NCI-H2029 (cell line): ENCODE results near the gene RBP5.

Experiments
- DNase-seq: peaks from one replicate; lab custom pipeline; 2025; lab: John Stamatoyannopoulos, UW

Gene RBP5

DNA sequence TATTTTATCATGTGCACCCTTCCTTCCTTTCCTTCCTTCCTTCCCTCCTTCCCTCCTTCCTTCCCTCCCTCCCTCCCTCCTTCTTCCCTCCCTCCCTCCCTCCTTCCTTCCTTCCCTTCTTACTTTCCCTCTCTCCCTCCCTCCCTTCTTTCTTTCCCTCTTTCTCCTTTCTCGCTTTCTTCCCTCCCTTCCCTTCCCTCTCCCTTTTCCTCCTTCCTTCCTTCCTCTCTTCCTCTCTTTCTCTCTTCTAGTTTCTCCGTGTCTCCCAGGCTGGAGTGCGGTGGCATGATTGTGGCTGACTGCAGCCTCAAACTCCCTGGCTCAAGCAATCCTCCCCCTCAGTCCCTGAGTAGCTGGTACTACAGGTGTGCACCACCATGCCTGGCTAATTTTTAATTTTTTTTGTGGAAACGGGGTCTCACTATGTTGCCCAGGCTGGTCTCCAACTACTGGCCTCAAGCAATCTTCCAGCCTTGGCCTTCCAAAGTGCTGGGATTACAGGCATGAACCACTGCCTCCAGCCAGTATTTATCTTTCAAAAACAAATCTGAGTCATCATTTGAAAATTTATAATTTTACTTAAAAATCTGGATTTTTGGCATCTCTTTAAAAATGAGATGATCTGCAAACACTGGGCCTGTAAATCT is 27.5 kb downstream of the RBP5 start:
- no peak for DNase-seq

DNA sequence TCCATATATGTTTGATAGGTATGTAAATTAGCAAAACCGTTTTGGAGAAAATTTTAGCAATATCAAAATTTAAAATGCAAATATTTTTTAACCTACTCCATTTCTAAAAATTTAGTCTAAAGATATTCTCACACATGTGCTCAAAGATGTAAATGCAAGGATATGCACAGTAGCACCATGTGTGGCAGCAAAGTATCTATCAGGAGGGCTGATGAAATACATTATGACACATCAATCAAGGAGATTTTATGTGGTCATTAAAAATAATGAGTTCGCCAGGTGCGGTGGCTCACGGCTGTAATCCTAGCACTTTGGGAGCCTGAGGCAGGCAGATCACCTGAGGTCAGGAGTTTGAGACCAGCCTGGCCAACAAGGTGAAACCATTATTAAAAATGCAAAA is 28.4 kb downstream of the RBP5 start:
- DNase-seq, result no peak

DNA sequence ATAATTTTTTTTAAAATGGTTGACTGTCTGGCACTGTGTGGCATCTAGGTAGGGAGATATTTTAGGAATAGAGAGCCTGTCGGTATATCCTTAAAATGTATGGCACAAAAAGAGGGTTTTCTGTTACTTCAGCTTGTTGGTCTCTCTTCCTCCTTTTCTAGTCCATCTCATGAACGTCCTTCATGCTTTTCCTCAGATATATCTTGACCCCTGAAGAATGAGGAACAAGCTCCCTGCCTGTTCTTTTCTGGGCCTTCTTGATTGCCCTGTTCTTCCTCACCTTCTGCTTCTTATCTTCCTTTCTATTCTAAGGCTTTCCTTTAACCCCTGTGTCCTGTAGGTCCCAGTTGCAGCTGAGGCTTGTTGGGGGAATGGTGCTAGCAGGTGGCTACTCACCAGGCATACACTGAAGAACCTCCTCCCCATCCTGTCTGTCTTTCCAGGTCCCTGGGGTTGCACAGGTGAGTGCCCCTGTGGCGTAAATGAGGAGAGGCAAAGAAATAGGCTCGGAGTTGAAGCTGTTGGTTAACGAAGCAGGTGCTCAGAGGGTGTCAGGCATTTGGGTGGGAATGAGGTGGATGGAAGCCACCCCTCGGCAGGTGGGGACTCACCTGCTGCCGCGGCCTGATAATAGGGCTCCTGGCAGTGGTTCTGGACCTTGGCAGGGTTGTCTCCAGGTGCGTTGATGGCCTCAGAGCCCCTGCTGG is 29.2 kb downstream of the RBP5 start:
- DNase-seq, result no peak

DNA sequence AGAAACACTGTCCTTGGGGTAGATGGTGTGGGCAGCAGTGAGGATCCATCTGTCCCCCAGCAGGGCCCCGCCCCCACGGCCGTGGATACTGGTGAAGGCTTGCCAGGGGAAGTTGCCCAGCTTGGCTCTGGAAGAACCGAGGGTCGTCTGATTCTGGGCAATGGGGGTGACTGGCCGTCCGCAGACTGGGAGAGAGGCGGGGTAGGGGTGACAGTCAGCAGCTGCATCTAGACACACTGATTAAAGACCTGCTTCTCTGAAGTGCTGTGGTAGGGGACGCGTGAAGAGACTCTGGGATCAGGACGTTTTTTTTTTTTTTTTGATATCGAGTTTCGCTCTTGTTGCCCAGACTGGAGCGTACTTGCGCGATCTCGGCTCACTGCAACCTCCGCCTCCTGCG is 31.7 kb downstream of the RBP5 start:
- peak; percentile 39 for DNase-seq

DNA sequence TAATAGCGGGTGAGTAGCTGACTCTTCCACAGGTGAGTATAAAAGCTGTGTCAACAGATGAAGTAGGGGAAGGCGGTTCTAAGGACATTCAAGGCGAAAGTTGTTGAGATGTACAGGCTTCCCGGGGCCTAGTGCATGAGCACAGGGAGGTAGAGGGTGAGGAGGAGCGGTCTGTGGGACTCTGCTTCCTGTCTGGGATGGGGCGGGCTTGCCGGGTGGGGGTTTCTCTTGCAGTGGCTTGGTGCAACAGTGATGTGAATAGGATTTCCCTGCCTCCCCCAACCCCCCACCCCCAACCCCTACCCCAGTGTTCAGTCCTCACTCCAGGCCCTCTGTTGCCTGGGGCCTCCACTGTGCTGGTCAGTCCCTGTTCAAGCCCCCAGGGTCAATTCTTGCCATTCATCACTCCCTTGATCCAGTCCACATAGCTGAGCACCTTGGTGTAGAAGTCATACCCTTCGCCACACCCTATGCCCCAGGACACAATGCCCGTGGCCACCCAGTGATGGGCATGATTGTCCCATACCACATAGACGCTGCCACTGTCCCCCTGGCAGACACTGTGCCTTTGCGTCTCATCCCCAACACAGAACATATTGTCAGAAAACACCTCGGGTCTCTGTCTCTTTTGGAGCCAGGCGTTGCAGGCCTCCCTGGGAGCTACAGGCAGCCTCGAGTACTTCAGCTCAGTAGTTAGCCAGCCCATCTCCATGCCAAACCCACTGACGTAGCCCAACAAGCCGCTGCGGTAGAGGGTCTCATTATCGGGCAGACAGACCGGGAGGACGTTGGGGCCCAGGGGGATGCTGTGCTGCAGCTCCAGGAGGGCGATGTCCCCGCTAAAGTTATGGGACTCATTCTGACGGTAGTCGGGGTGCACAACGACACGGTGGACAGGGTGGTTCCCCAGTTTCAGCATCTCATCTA is 32.4 kb downstream of the RBP5 start:
- no peak for DNase-seq

DNA sequence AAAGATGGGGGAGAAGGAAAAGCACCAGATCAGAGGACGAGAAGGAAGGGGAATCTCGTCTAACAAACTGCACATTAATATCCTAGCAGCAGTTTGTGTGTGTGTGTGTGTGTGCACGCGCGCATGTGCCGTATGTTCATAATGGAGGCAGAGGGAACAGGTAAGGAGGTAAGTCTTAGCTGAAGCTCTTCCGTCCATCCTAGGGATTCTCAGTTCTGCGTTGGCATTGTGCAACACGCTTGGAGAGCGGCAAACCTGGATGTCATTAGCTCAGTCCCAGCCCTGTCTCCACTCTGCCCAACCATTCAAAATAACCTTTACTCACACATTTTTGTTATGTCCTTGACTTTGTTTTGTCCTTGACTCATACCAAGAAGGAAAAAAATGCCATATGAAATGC is 34.8 kb downstream of the RBP5 start:
- DNase-seq, result no peak

DNA sequence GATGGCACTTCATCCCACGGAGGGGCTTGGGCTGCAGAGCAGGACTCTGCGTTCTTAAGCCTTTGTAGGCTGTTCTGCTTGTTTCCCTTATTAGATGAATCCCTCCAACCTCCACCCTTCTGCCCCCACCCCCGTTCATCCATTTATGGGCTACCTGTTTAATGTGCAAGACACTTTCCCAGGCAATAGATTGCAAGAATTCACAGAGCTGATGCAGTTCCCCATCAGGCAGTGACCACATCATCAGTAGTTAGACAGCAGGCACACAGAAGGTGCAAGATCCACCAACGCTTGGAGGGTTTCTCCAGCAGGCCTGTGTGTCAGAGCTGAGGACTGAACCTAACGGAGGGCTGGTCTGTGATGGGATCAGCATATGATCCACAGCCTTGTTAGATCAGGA is 35.2 kb downstream of the RBP5 start:
- no peak for DNase-seq

DNA sequence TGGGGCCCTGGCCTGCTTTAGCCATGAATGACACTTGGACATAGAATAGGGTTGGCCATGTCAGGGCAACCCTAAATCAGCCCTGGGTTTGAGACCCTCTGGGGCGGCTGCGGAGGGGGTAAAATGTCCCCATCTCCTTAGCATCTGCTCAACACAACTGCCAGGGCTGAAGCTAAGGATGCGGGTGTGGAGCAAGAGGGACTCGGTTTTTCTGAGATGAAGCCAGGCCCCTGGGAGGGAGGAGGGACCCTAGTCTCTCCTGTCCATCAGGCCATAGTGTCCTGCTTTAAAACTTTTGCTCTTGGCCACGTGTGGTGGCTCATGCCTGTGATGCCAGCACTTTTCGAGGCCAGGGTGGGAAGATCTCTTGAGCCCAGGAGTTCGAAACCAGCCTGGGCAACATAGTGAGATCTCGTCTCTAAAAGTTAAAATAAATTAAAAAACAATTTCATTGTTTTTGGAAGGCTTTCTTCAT is 35.7 kb downstream of the RBP5 start:
- no peak for DNase-seq

DNA sequence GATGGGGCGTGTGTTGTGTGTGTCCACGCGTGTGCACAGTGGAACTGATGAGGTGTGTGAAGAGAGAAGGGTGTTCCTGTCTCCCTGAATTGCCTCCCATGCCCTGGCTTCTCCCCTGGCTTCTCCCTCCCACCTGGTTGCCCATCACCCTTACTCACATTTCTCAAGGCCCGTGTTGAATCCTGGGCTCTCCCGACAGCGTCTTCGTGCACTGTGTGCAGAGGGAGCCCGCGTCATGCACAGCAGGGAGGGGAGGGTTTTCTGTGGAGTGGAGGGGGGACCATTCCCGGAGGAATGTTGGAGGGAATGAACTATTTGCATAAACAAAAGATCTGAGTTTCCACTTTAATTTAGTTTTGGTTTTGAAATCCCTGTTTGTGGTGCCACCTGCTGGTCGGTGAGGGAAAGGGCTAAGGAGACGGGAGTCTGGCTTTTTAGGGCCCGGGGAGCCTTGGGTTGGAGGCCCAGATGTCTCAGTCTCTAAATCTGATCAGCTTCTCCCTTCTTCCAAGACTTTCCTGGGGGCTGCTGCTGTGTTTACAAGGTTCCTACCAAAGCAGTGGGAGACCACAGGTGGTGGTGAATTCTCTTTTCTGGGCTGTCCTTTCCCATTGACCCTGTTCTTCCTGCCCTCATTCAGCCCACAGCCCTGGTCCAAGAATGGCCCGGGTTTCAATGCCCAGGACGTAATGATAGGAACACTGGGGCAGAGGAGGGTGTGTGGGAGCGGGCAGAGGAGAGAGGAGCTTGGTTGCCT is 36.3 kb downstream of the RBP5 start, which contains the start of gene C1R:
C1R (minus strand) TSS at position 217 of the 757 bp plus-strand sequence; CDS start at position 160, 57 bp downstream.
- DNase-seq, result no peak

DNA sequence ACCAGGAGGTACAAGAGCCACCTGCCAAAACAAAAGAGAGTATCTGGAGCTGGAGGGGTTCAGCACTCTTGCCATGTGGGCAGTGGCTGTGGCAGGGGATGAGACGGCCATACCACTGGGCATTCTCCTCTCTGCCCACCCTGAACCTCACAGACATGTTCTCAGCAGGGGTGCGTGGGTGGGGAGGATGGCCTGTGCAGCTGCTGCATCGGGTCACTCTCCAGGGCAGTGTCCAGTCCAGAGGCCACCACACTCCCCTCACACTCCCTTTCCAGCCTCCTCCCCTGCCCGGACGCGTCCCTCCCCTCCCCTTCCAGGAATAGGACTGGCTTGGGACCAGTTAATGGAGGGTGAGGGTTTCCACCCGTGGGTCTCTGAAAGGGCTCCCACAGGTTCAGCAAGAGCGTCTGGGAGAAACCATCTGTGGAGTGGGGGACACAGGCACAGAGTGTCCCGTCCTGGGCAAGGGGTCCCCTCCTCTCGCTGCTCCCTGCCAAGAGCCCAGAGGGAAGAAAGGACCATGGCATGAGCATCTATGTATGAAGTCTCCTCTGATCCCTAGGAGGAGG is 36.9 kb downstream of the RBP5 start:
- DNase-seq, result no peak

DNA sequence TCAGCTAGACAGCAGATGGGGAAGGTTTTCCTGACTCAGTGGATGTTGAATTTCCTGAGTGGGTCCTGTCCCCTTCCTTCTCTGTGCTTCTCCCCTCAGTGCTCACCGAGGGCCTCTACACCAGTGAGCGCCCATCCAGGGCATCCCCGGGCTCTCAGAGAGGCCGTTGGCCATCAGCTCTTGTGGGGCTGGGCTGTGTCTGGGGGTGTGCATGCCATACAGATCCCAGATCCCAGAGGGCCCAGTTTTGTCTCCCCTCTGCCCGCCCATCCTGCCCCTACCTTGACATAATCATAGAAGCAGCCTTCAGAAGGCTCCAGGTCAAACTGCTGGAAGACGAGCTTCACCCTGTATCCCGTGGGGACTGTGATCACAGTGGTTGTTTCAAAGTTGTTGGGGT is 37.5 kb downstream of the RBP5 start:
- no peak for DNase-seq

DNA sequence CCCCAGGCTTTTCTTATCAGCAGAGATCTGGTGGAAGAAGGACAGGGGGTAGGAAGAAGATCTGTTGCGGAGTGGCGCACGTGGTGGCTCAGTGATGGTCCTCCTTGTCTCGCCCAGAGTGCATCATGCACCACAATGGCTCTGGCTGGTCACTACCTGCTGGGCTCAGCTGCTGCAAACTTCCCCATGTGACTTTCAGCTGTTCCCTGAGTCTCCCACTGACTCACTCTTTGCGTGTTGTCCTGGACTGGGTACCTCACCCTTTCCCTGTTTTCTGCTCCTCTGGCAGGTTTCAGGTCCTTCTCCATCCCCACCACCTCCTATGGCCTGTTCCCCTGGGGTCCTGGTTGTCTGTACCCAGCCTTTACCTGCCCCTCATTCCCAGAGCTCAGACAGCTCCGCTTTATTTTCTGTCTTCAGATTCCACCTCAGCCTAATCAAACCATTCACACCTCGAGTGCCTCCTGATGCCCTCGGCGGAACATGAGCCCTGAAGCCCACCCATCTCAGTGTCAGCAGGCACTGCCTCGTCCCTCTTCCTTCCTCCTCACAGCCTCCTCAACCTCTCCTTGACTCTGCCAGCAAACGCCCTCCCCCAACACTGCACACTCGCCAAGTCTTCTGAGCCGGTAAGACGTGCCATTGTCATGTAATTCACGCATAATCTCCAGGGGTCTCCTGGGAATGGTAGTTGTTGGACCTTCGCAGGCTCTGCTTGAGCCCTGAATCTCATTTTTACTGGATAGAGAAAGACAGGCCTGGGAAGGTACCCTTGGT is 38.3 kb downstream of the RBP5 start:
- no peak for DNase-seq

DNA sequence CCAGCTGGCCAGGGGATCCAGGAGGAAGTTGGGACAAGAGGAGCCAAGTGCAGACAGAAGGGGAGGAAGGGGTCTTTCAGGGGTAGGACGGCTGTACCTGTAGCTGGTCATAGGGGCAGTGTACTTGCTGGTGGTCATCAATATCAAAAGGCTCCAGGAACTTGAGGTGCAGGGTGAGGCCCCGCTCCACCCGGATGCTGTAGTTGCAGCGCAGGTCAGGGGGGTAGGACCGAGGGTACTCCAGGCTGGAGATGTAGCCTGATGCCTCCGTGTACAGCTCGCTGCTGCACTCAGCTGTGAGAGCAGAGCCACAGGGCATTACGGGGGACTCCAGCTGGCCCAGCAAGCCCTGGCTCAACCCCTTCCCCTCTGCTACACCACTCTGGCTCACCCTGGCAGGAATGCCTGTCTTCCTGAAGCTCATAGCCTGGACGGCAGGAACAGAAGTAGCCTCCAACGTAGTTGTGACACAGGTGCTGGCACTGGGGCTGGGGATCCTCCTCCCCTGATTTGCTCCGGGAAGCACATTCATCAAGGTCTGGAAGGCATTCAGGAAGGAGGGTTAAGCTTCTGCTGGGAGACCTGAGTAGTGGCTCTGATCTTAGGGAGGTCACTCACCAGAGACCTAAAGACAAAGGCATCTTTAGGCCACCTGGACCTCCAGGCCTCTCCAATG is 39.4 kb downstream of the RBP5 start:
- DNase-seq, result no peak

DNA sequence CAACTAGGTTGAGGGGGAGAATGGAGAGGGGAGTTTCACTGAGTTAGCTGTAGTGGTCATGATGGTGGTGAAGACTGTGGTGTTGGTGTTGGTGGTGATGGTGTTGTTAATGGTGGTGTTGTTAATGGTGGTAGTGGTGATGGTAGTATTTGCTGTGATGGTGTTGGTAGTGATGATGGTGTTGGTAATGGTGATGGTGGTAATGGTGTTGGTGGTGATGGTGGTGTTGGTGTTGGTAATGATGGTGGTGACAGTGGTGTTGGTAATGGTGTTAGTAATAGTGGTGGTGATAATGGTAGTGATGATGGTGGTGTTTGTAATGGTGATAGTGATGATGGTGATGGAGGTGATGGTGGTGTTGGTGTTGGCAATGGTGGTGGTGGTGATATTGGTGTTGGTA is 45.6 kb downstream of the RBP5 start:
- DNase-seq, result no peak

DNA sequence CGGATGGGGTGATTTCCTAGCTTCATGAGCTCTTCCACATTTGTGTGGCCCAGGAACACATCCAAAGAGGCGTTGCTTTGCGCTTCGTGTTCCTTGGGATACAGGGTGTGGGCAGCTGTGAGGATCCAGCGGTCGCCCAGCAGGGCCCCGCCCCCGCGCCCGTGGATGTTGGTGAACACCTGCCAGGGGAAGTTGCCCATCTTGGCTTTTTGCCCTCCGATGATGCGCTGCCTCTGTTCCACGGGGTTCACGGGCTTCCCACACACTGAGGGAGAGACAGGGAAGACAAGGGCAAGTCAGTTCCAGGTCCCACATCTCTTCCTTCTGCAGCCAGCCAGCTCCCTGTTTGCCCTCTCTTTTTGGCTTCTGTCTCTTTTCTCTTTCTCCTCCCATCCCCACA is 47.7 kb downstream of the RBP5 start:
- DNase-seq, result no peak

DNA sequence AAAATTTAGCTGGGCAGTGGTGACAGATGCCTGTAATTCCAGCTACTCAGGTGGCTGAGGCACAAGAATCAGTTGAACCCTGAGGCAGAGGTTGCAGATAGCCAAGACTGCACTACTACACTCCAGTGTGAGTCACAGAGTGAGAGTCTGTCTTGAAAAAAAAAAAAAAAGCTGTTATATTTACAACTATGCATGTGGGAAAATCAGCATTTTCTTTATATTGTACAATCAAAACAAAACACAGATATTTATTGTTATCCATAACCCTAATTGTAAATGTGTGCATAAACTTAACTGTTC is 48.9 kb downstream of the RBP5 start:
- DNase-seq, result no peak

DNA sequence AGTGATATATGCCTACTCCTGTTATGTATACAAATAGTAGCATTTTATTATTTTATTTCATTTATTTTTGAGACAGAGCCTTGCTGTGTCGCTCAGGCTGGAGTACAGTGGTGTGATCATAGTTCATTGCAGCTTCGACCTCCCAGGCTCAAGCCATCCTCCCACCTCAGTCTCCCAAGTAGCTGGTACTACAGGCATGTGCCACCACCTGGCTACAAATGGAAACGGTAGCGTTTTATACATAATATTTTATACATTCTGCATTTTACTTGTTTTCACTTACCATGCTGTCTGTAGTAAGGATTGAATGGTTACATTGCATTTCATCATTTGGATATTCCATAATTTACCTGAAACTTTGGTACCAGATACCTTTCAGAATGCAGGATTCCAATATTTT is 50.5 kb downstream of the RBP5 start:
- no peak for DNase-seq

DNA sequence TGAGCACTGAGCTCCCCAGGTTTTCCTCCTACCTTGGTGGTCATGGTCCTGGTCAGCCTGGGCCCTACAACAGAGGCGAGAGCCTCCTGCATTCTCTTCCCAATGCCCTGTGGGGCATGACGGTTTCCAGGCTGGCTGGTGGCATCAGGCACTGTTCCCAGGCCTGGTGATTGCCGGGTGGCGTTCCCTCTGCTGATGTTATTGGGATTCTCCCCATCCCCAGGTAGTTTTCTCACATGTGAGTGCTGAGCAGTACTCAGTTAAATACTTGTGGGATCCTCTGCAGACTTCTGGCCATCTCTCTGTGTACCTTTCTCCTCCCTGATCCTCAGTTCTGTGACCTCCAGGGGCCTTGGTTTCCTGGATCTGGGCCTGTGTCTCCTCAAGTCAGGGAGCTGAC is 52.2 kb downstream of the RBP5 start:
- no peak for DNase-seq

DNA sequence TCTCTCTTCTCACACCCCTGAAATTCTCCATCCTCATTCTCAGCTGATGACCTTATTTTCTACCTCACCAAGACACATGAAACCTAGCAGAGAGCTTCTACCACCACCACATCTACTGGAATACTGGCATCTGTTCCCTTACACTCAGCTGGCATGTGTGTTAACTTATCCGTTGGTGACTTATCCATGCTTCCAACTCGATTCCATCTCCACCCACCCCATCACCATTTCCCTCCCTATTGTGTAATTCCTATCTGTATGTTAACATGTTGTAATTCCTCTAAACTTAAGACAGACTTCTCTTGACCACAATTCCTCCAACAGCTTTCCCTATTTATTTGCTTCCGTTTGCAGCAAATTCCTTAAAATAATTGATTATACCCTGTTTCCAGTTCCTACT is 52.8 kb downstream of the RBP5 start:
- DNase-seq, result no peak

DNA sequence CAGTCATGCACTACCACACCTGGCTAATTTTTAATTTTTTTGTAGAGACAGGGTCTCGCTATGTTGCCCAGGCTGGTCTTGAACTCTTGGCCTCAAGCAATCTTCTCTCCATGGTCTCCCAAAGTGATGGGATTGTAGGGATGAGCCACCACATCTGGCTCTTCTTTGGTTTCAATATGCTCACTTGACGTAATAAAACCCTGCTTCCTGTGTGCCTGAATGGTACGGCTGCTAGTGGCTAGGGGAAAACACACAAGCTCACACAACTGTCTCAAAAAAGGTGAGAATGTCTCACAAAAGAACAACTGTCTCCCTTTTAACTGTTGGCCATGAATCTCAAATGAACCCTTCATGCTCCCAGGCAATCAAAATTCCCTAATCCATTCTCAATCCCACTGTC is 53.2 kb downstream of the RBP5 start:
- no peak for DNase-seq
